Left lobe of liver (tissue), 2 donors: ENCODE results near the gene ACOX2. TPM values are rescaled to one million over a fixed set of nuclear protein-coding genes. Genes with fewer than 3 reads are reported as not detected.
A peak's percentile ranks its signal among the peaks of the same experiment; 100 is the strongest.

Source experiments
- ATAC-seq: fragments of 200-7000 bp; cut with Tn5 transposase; one replicate; pipeline ENCODE4 v1.9.1; 2020; ENCODE audit warnings: mild to moderate bottlenecking, moderate library complexity
- DNase-seq: peaks from one replicate; pipeline ENCODE4 v3.0.0-alpha.2; 2020; ENCODE audit warnings: low spot score
- total RNA-seq: library from RNA; stranded (reverse); gene quantifications from one replicate; pipeline ENCODE4 v1.2.1, GENCODE V29; 2021
- donor health status: DM: no; HTN: no; CAD: no; lungs with moderate emphysema.
- donor health status: DM: no; HTN: yes; CAD: no.

The ACOX2 gene
- total RNA-seq, 1 donor from 2014 or later = 285 TPM

- no peak for DNase-seq
- ATAC-seq = no peak
These were observed 22.6 kb downstream of the ACOX2 start for GRCh38 chr3:58514405-58514804.

GRCh38 chr3:58508437-58508836, 28.6 kb downstream of the ACOX2 start:
- ATAC-seq = no peak
- no peak for DNase-seq

GRCh38 chr3:58507356-58508078, 29.5 kb downstream of the ACOX2 start:
- ATAC-seq = no peak
- DNase-seq = no peak

GRCh38 chr3:58502872-58503271, 34.1 kb downstream of the ACOX2 start:
- DNase-seq (no peak), ATAC-seq (peak; percentile 36)

- ATAC-seq (no peak), DNase-seq (no peak)
These were observed 39.9 kb downstream of the ACOX2 start for GRCh38 chr3:58497097-58497496.

GRCh38 chr3:58496206-58496857, 40.7 kb downstream of the ACOX2 start:
- no peak for ATAC-seq
- DNase-seq = no peak

- DNase-seq (no peak), ATAC-seq (no peak)
These were observed 41.9 kb downstream of the ACOX2 start for GRCh38 chr3:58495101-58495500.

GRCh38 chr3:58494107-58494506, 42.9 kb downstream of the ACOX2 start:
- no peak for ATAC-seq
- DNase-seq = no peak

- ATAC-seq (no peak), DNase-seq (no peak)
These were observed 44.5 kb downstream of the ACOX2 start for GRCh38 chr3:58492494-58492905.

GRCh38 chr3:58491506-58492402, 45.2 kb downstream of the ACOX2 start, which contains the start of gene KCTD6:
Gene KCTD6, plus strand, starts transcription at chr3:58492096. Its CDS starts 6,660 bp downstream, at chr3:58498756.
- peak; percentile 86 for ATAC-seq

GRCh38 chr3:58490860-58491501, 46.0 kb downstream of the ACOX2 start:
- DNase-seq (peak; percentile 59), ATAC-seq (no peak)

More at GRCh38 chr3:58491506-58492402, 45.2 kb downstream of the ACOX2 start, which contains the start of gene KCTD6:
- DNase-seq = peak; percentile 95

GRCh38 chr3:58488967-58489366, 48.0 kb downstream of the ACOX2 start:
- ATAC-seq (no peak), DNase-seq (no peak)

GRCh38 chr3:58487140-58487886, 49.7 kb downstream of the ACOX2 start:
- peak; percentile 41 for ATAC-seq
- DNase-seq = peak; percentile 66

- ATAC-seq (peak; percentile 39), DNase-seq (no peak)
These were observed 51.1 kb downstream of the ACOX2 start for GRCh38 chr3:58485801-58486435.

GRCh38 chr3:58484722-58485069, 52.3 kb downstream of the ACOX2 start:
- ATAC-seq (no peak), DNase-seq (no peak)

- no peak for ATAC-seq
- DNase-seq = no peak
These were observed 52.8 kb downstream of the ACOX2 start for GRCh38 chr3:58484045-58484721.

- ATAC-seq (no peak), DNase-seq (no peak)
These were observed 53.9 kb downstream of the ACOX2 start for GRCh38 chr3:58482917-58483636.

GRCh38 chr3:58480309-58480708, 56.7 kb downstream of the ACOX2 start:
- DNase-seq = no peak
- no peak for ATAC-seq
